Testis (tissue), 3 donors: Measurements from ENCODE around the gene VWA3A. TPM values are rescaled to one million over a fixed set of nuclear protein-coding genes. Genes with fewer than 3 reads are reported as not detected.
"Not testable (repeated sequence)": the region's sequence is repeated elsewhere in the genome, so short reads cannot be mapped to it uniquely, and the experiment has no call there.

ENCODE experiments used
- DNase-seq: peaks from one replicate; pipeline ENCODE4 v3.0.0-alpha.2; 2019
- H3K27ac ChIP-seq, 2 donors: fragments of 200-600 bp; sonication (generic); one replicate each; pipeline ENCODE4 v1.5.1; 2019
- H3K27me3 ChIP-seq: fragments of 200-600 bp; sonication (generic); one replicate; pipeline ENCODE4 v1.5.1; 2019
- H3K36me3 ChIP-seq: fragments of 200-600 bp; sonication (generic); one replicate; pipeline ENCODE4 v1.5.1; 2017; ENCODE audit warnings: low read depth; ENCODE audit errors: missing control alignments
- H3K4me1 ChIP-seq: fragments of 200-600 bp; sonication (generic); one replicate; pipeline ENCODE4 v1.5.1; 2019
- H3K4me3 ChIP-seq, 2 donors: fragments of 200-600 bp; sonication (generic); one replicate each; pipeline ENCODE4 v1.5.1; 2017 to 2019
- H3K9me3 ChIP-seq: fragments of 200-600 bp; sonication (generic); one replicate; pipeline ENCODE4 v1.5.1; 2017
- CTCF ChIP-seq, 3 experiments: fragments of 450-650 bp in 2 of 3; fragments of 200-600 bp in 1 of 3; sonication (generic) in 1 of 3; IDR thresholded peaks; one replicate each; pipeline ENCODE4 v1.5.1; 2016 to 2019; ENCODE audit warnings: antibody characterized with exemption in 3 of 3, mild to moderate bottlenecking in 2 of 3, moderate library complexity in 1 of 3
- POLR2A ChIP-seq: fragments of 450-650 bp; IDR thresholded peaks from one replicate; pipeline ENCODE4 v1.6.1; 2017; ENCODE audit warnings: antibody characterized with exemption, mild to moderate bottlenecking, moderate library complexity
- WGBS, 2 donors: methylation state at CpG; one replicate each; pipeline ENCODE4 v1.1.5; 2018; 5-methylcytosine and 5-hydroxymethylcytosine counted together
- intact Hi-C: fragments of 100-400 bp; cut with DNase I; formaldehyde crosslinking; loops from one replicate; pipeline ENCODE4 v1.15.1; 2023; ENCODE audit warnings: low total_unique reads
- polyA plus RNA-seq: library from polyadenylated mRNA; stranded (reverse); fragments of 350-450 nt; fragmentation: Illumina TruSeq; extraction: RNeasy Lipid Tissue Mini Kit (QIAGEN cat#74804); gene quantifications from one replicate; pipeline ENCODE4 v1.2.3, GENCODE V29; 2014; ENCODE audit warnings: low read depth, low replicate concordance; ENCODE audit not compliant: insufficient read depth
- total RNA-seq, 2 donors: library from RNA; depleted of rRNA; stranded (reverse); fragments of >200 nt; gene quantifications; one replicate each; pipeline ENCODE4 v1.2.3, GENCODE V29; 2016

Gene VWA3A
- total and polyA plus RNA-seq, 3 donors from 2014 or later: 5.0 to 15.8 (median 9.8) TPM

DNA sequence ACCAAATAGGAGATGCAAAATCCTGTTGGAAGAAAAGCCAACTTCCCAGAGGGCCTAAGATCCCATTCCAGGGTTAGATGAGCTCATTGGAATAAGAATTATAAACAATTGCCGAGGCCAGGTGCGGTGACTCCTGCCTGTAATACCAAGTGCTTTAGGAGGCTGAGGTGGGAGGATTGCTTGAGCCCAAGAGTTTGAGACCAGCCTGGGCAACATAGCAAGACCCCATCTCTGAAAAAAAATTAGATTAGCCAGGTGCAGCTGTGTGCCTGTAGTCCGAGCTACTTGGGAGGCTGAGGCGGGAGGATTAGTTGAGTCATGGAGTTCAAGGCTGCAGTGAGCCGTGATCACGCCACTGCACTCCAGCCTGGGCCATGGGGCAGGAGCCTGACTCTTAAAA, 52.2 kb downstream of the VWA3A start:
- TF ChIP-seq CTCF (IDR thresholded peaks at IDR 0.05) (no peak), POLR2A (no peak)
- intact Hi-C loops: no loop called here
- Histone ChIP-seq H3K36me3 (no peaks in the 10 kb centered on the region), H3K4me3 (no peak overlapping the region), H3K27ac (no peak overlapping the region), H3K9me3 (no peaks in the 10 kb centered on the region), H3K27me3 (no peaks in the 10 kb centered on the region), H3K4me1 (no peaks in the 10 kb centered on the region)
- DNase-seq: no peak
- 88 to 92% methylated on average over 6 of the region's 6 CpGs for WGBS, 2 donors

- Histone ChIP-seq H3K9me3 (no peaks in the 10 kb centered on the region), H3K4me1 (no peaks in the 10 kb centered on the region), H3K27ac (no peak overlapping the region), H3K36me3 (no peaks in the 10 kb centered on the region), H3K27me3 (no peaks in the 10 kb centered on the region), H3K4me3 (no peak overlapping the region)
- no peak for DNase-seq
- TF ChIP-seq POLR2A: no peak
- TF ChIP-seq CTCF (IDR thresholded peaks at IDR 0.05): no peak
- intact Hi-C loops: no loop called here
- 69 to 77% methylated on average over 4 to 9 of the region's 9 CpGs for WGBS, 2 donors
Observed at GRCh38 chr16:22147853-22148252, 55.5 kb downstream of the VWA3A start.

- WGBS, 2 donors: 80 to 88% methylated on average over 7 of the region's 7 CpGs
- Histone ChIP-seq H3K4me3 (no peak overlapping the region), H3K27ac (no peak overlapping the region), H3K27me3 (no peaks in the 10 kb centered on the region), H3K36me3 (no peaks in the 10 kb centered on the region), H3K9me3 (no peaks in the 10 kb centered on the region), H3K4me1 (no peaks in the 10 kb centered on the region)
- DNase-seq: no peak
- TF ChIP-seq POLR2A (no peak), CTCF (IDR thresholded peaks at IDR 0.05) (no peak)
- intact Hi-C loops: no loop called here
Observed at GRCh38 chr16:22151246-22151998, 59.1 kb downstream of the VWA3A start.

GRCh38 chr16:22152316-22152715, 60.0 kb downstream of the VWA3A start:
- 87% methylated on average over 11 of the region's 11 CpGs for WGBS, 2 donors
- intact Hi-C loops: no loop called here
- no peaks in the 10 kb centered on the region for H3K4me1 ChIP-seq
- no peaks in the 10 kb centered on the region for H3K36me3 ChIP-seq
- no peaks in the 10 kb centered on the region for H3K27me3 ChIP-seq
- no peaks in the 10 kb centered on the region for H3K9me3 ChIP-seq
- TF ChIP-seq CTCF (IDR thresholded peaks at IDR 0.05): no peak
- TF ChIP-seq POLR2A: no peak
- no peak overlapping the region for H3K27ac ChIP-seq
- no peak for DNase-seq
- no peak overlapping the region for H3K4me3 ChIP-seq

GRCh38 chr16:22153078-22153477, 60.7 kb downstream of the VWA3A start:
- WGBS, 2 donors: 81% methylated on average over 7 of the region's 7 CpGs
- H3K4me3 ChIP-seq, H3K27me3 ChIP-seq, H3K4me1 ChIP-seq, H3K9me3 ChIP-seq, H3K27ac ChIP-seq, DNase-seq, intact Hi-C loops, H3K36me3 ChIP-seq: not testable (repeated sequence)
